ENCODE measurements around the gene VPS36. TPM values are rescaled to one million over a fixed set of nuclear protein-coding genes. Genes with fewer than 3 reads are reported as not detected.

The VPS36 gene
- total and polyA plus RNA-seq, 2 donors (not counting 1 experiment from before 2014, with no cell fraction given): 17.5 to 71.5 TPM

GRCh38 chr13:52455677-52456041 lies 5.2 kb upstream of the VPS36 start:
- Histone ChIP-seq H3K9me3 (ENCODE audit: control extremely low read depth in 1 of 3, control insufficient read depth in 2 of 3, insufficient read depth in 1 of 3, low read length in 2 of 3) (no peaks in the 10 kb centered on the region), H3K4me3 (ENCODE audit: control extremely low read depth in 1 of 5, extremely low read depth in 1 of 5, insufficient read depth in 1 of 5, low read depth in 2 of 5, low read length in 4 of 5) (peak overlapping the region; percentile 73 to 98 (median 91)), H3K4me1 (ENCODE audit: control insufficient read depth in 2 of 2, insufficient read depth in 2 of 2, low read length in 2 of 2) (peaks cover 18 to 21% of the 10 kb centered on the region in 2 donors), H3K9ac (ENCODE audit: low read length) (peak overlapping the region; percentile 92), H3K4me2 (replicated peaks; ENCODE audit: low read depth, low read length, poor library complexity, severe bottlenecking) (peak overlapping the region; percentile 79), H3K79me2 (ENCODE audit: control insufficient read depth, insufficient read depth, low read length) (peaks cover 42% of the 10 kb centered on the region), H3K27me3 (replicated peaks in 1 of 4; ENCODE audit: control extremely low read depth in 1 of 4, control insufficient read depth in 3 of 4, insufficient read depth in 4 of 4, low read length in 3 of 4) (no peaks in the 10 kb centered on the region), H4K20me1 (ENCODE audit: control insufficient read depth, insufficient read depth, low read length, poor library complexity, severe bottlenecking) (peaks cover 6% of the 10 kb centered on the region), H3K36me3 (replicated peaks in 1 of 2; ENCODE audit: control extremely low read depth in 1 of 2, control insufficient read depth in 1 of 2, extremely low read depth in 1 of 2, insufficient read depth in 2 of 2, low read length in 1 of 2) (peaks cover 1 to 11% of the 10 kb centered on the region in 2 experiments), H3K27ac (ENCODE audit: low read length in 2 of 2) (peak overlapping the region; percentile 93 to 94), H2AFZ (ENCODE audit: insufficient read depth, low read depth, low read length, poor library complexity, severe bottlenecking) (peak overlapping the region; percentile 83)
- TF ChIP-seq EZH2 (IDR thresholded peaks at IDR 0.05; ENCODE audit: borderline replicate concordance, insufficient read depth, low read depth, low read length, poor library complexity, severe bottlenecking) (no peak), CTCF (IDR thresholded peaks at IDR 0.05) (no peak)
- H3K4me1 Mint-ChIP-seq: peaks cover 30% of the 10 kb centered on the region
- WGBS (ENCODE audit: insufficient coverage): under 1% methylated on average over 37 of the region's 37 CpGs
- peak overlapping the region; percentile 97 for H3K4me3 Mint-ChIP-seq
- DNase-seq (peak; percentile 92), ATAC-seq (ENCODE audit: low read depth) (peak; percentile 33)
- no peaks in the 10 kb centered on the region for H3K9me3 Mint-ChIP-seq (ENCODE audit: insufficient read depth)
- CTCF ChIA-PET: interaction anchor here (1.1 kb wide), 1 partner anchor 162 kb away, joined by 4 read pairs; no protein-coding TSS in a partner anchor
- POLR2A ChIA-PET: no interaction called here
- intact Hi-C loops (cut with micrococcal nuclease): loop anchor here (1.0 to 10.0 kb wide), 7 partner anchors 162 to 871 kb away; partner anchors contain the start of genes ALG11, DHRS12, NEK5 and SUGT1
- H3K27me3 Mint-ChIP-seq: no peaks in the 10 kb centered on the region
- H3K27ac Mint-ChIP-seq: peak overlapping the region; percentile 93

- H3K36me3 ChIP-seq (replicated peaks in 1 of 2; ENCODE audit: control extremely low read depth in 1 of 2, control insufficient read depth in 1 of 2, extremely low read depth in 1 of 2, insufficient read depth in 2 of 2, low read length in 1 of 2): peaks cover 1 to 9% of the 10 kb centered on the region in 2 experiments
- peak within 1 kb of the TSS; percentile 92 for H3K9ac ChIP-seq (ENCODE audit: low read length)
- no peaks in the 10 kb centered on the region for H3K27me3 Mint-ChIP-seq
- POLR2A ChIA-PET: no interaction called here
- ATAC-seq (ENCODE audit: low read depth) (peak; percentile 81), DNase-seq (peak; percentile 98)
- intact Hi-C loops (cut with micrococcal nuclease): loop anchor here (1.0 to 10.0 kb wide), 8 partner anchors 162 to 870 kb away; partner anchors contain the start of genes ALG11, DHRS12, NEK5 and SUGT1
- WGBS (ENCODE audit: insufficient coverage): under 1% methylated on average over 51 of the region's 56 CpGs
- H3K4me3 Mint-ChIP-seq: peak within 1 kb of the TSS; percentile 97
- peaks cover 42% of the 10 kb centered on the region for H3K79me2 ChIP-seq (ENCODE audit: control insufficient read depth, insufficient read depth, low read length)
- peak within 1 kb of the TSS; percentile 79 for H3K4me2 ChIP-seq (replicated peaks; ENCODE audit: low read depth, low read length, poor library complexity, severe bottlenecking)
- CTCF ChIA-PET: no interaction called here
- no peaks in the 10 kb centered on the region for H3K9me3 ChIP-seq (ENCODE audit: control extremely low read depth in 1 of 3, control insufficient read depth in 2 of 3, insufficient read depth in 1 of 3, low read length in 2 of 3)
- peak within 1 kb of the TSS; percentile 98 for H3K27ac Mint-ChIP-seq
- no peak for TF ChIP-seq EZH2 (IDR thresholded peaks at IDR 0.05; ENCODE audit: borderline replicate concordance, insufficient read depth, low read depth, low read length, poor library complexity, severe bottlenecking)
- TF ChIP-seq CTCF (IDR thresholded peaks at IDR 0.05): no peak
- peaks cover 32% of the 10 kb centered on the region for H3K4me1 Mint-ChIP-seq
- peak within 1 kb of the TSS; percentile 83 for H2AFZ ChIP-seq (ENCODE audit: insufficient read depth, low read depth, low read length, poor library complexity, severe bottlenecking)
- peaks cover 6% of the 10 kb centered on the region for H4K20me1 ChIP-seq (ENCODE audit: control insufficient read depth, insufficient read depth, low read length, poor library complexity, severe bottlenecking)
- H3K4me3 ChIP-seq (ENCODE audit: control extremely low read depth in 1 of 5, extremely low read depth in 1 of 5, insufficient read depth in 1 of 5, low read depth in 2 of 5, low read length in 4 of 5): peak within 1 kb of the TSS; percentile 73 to 98 (median 91)
- H3K4me1 ChIP-seq (ENCODE audit: control insufficient read depth in 2 of 2, insufficient read depth in 2 of 2, low read length in 2 of 2): peaks cover 18 to 22% of the 10 kb centered on the region in 2 donors
- H3K27ac ChIP-seq (ENCODE audit: low read length in 2 of 2): peak within 1 kb of the TSS; percentile 93 to 94
- H3K9me3 Mint-ChIP-seq (ENCODE audit: insufficient read depth): no peaks in the 10 kb centered on the region
- no peaks in the 10 kb centered on the region for H3K27me3 ChIP-seq (replicated peaks in 1 of 4; ENCODE audit: control extremely low read depth in 1 of 4, control insufficient read depth in 3 of 4, insufficient read depth in 4 of 4, low read length in 3 of 4)
These were observed 4.6 kb upstream of the VPS36 start, which contains the start of gene CKAP2 for GRCh38 chr13:52454820-52455676. TSS of gene CKAP2 (plus strand) at chr13:52455478. CDS start at chr13:52455557, 79 bp downstream.

Measured in B cell (primary cell).